Ovary (tissue), 9 donors: ENCODE results near the gene GPR137C. TPM values are rescaled to one million over a fixed set of nuclear protein-coding genes. Genes with fewer than 3 reads are reported as not detected.

Experiments used
- DNase-seq, 5 donors: peaks; one replicate each; pipeline ENCODE4 v3.0.0-alpha.2; 2019 to 2020
- H3K27ac ChIP-seq, 2 donors: fragments of 200-600 bp; one replicate each; pipeline versions ENCODE4 v1.5.1 to v1.8.0; 2019 to 2022
- H3K27me3 ChIP-seq: fragments of 200-600 bp; one replicate; pipeline ENCODE4 v1.8.0; 2022
- H3K36me3 ChIP-seq: fragments of 200-600 bp; sonication (generic); one replicate; pipeline ENCODE4 v1.5.1; 2019
- H3K4me1 ChIP-seq: one replicate; pipeline ENCODE4 v1.8.1; 2013; ENCODE audit warnings: mild to moderate bottlenecking, moderate library complexity; ENCODE audit not compliant: insufficient read depth
- H3K4me3 ChIP-seq: fragments of 200-600 bp; sonication (generic); one replicate; pipeline ENCODE4 v1.5.1; 2017
- H3K9me3 ChIP-seq, 2 donors: fragments of 200-600 bp in 1 of 2; sonication (generic) in 1 of 2; one replicate each; pipeline versions ENCODE4 v1.5.1 to v1.8.1; 2013 to 2019; ENCODE audit warnings: mild to moderate bottlenecking in 1 of 2, moderate library complexity in 1 of 2
- EP300 ChIP-seq: sonication (generic); formaldehyde crosslinking; IDR thresholded peaks from one replicate; pipeline ENCODE4 v1.6.1; 2017; ENCODE audit warnings: antibody characterized with exemption
- POLR2A ChIP-seq: fragments of 450-650 bp; IDR thresholded peaks from one replicate; pipeline ENCODE4 v1.6.1; 2017; ENCODE audit warnings: antibody characterized with exemption, mild to moderate bottlenecking, moderate library complexity
- WGBS, 3 donors: extraction: QIAGEN DNeasy Blood & Tissue Kit in 1 of 3; methylation state at CpG; one replicate each; pipeline versions ENCODE4 v1.1.5 to v1.1.7; 2013 to 2017; 5-methylcytosine and 5-hydroxymethylcytosine counted together
- intact Hi-C, 4 donors: fragments of 100-400 bp; cut with DNase I; formaldehyde crosslinking; loops; one replicate each; pipeline versions ENCODE4 v1.11.0 to v1.15.1; 2022 to 2023
- polyA plus RNA-seq, 2 donors: library from polyadenylated mRNA; stranded (reverse); fragments of 200-250 nt in 1 of 2; fragments of 350-450 nt in 1 of 2; fragmentation: Illumina TruSeq in 1 of 2; extraction: RNeasy Lipid Tissue Mini Kit (QIAGEN cat#74804) in 1 of 2; gene quantifications; one replicate each; pipeline ENCODE4 v1.2.3, GENCODE V29; 2013 to 2014
- total RNA-seq, 7 donors: library from RNA; depleted of rRNA in 2 of 7; stranded (reverse); fragments of >200 nt in 2 of 7; fragmentation: NEBNext Ultra II Directional in 3 of 7; extraction: Animal tissue kit (Norgen Biotek cat#: 25700) in 3 of 7; gene quantifications; one replicate each; pipeline versions ENCODE4 v1.1.0 to v1.2.4, GENCODE V29; 2016 to 2023
- TF ChIP-seq, protein P1 (sequence below), 3 donors: fragments of 450-650 bp in 2 of 3; fragments of 200-600 bp in 1 of 3; IDR thresholded peaks; one replicate each; pipeline versions ENCODE4 v1.5.1 to v1.8.0; 2016 to 2022; ENCODE audit warnings: antibody characterized with exemption in 3 of 3, mild to moderate bottlenecking in 1 of 3
- donor health status: DM: no; HTN: no; CAD: no; lungs with moderate emphysema.
- donor health status: DM: no; HTN: no; CAD: no.
- donor health status: Bipolar disorder and iron deficiency.
- donor health status: DM: yes; HTN: yes; CAD: no.
- donor health status: DM: no; HTN: no; CAD: no.
- donor health status: DM: yes; HTN: yes; CAD: no.

Gene GPR137C
- total and polyA plus RNA-seq, 9 donors = 0.43 to 1.0 (median 0.50) TPM

DNA sequence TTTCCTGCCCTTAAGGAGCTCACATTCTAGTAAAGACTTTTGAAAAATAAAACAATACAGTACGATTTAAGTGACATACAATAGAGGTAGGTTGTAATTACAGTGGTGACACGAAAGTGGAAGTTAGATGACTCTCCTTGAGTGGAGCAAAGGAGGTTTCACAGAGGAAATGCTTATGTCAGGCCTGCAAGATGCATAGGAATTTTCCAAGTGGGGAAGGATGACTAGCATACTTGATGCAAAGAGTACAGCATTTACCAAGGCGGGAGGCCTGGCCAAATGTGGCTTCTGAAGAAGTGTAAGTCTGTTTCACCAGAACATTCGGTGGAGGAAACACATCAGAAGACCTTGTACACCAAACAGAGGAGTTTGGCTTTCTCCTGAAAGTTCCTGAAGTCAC, 87.5 kb downstream of the GPR137C start:
- no peaks in the 10 kb centered on the region for H3K36me3 ChIP-seq
- no peaks in the 10 kb centered on the region for H3K4me1 ChIP-seq
- no peaks in the 10 kb centered on the region for H3K9me3 ChIP-seq
- no peak overlapping the region for H3K27ac ChIP-seq
- no peaks in the 10 kb centered on the region for H3K27me3 ChIP-seq
- no peak for DNase-seq
- TF ChIP-seq POLR2A (no peak), EP300 (no peak)
- TF ChIP-seq, protein P1, sequence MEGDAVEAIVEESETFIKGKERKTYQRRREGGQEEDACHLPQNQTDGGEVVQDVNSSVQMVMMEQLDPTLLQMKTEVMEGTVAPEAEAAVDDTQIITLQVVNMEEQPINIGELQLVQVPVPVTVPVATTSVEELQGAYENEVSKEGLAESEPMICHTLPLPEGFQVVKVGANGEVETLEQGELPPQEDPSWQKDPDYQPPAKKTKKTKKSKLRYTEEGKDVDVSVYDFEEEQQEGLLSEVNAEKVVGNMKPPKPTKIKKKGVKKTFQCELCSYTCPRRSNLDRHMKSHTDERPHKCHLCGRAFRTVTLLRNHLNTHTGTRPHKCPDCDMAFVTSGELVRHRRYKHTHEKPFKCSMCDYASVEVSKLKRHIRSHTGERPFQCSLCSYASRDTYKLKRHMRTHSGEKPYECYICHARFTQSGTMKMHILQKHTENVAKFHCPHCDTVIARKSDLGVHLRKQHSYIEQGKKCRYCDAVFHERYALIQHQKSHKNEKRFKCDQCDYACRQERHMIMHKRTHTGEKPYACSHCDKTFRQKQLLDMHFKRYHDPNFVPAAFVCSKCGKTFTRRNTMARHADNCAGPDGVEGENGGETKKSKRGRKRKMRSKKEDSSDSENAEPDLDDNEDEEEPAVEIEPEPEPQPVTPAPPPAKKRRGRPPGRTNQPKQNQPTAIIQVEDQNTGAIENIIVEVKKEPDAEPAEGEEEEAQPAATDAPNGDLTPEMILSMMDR (IDR thresholded peaks at IDR 0.05) = no peak
- H3K4me3 ChIP-seq = no peak overlapping the region
- intact Hi-C loops = no loop called here
- WGBS, 3 donors = 96 to 98% (median 96%) methylated on average over 4 of the region's 4 CpGs

DNA sequence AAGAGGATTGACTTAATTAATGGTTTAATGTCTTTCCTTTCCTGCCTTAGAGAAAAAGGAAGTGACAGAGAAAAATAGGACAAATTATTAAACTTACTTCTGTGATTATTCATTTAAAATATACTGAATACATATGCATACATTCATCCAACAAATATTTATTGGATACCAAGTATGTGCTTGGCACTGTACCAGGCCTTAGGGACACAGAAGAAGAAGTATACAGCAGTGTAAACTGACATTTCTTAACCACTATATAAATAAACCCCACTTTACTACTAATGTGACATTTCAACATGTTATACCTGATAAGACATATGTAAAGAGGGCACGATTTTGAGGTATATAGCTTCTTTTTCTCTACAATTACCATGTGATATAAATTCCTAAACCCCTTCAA, 89.1 kb downstream of the GPR137C start:
- no peak overlapping the region for H3K4me3 ChIP-seq
- intact Hi-C loops = no loop called here
- TF ChIP-seq, protein P1 (IDR thresholded peaks at IDR 0.05) = no peak
- TF ChIP-seq POLR2A (no peak), EP300 (no peak)
- H3K27ac ChIP-seq = no peak overlapping the region
- DNase-seq = no peak
- no peaks in the 10 kb centered on the region for H3K36me3 ChIP-seq
- H3K4me1 ChIP-seq = no peaks in the 10 kb centered on the region
- WGBS, 3 donors = 93 to 98% (median 96%) methylated on average over 1 of the region's 1 CpG
- H3K27me3 ChIP-seq = no peaks in the 10 kb centered on the region
- no peaks in the 10 kb centered on the region for H3K9me3 ChIP-seq

DNA sequence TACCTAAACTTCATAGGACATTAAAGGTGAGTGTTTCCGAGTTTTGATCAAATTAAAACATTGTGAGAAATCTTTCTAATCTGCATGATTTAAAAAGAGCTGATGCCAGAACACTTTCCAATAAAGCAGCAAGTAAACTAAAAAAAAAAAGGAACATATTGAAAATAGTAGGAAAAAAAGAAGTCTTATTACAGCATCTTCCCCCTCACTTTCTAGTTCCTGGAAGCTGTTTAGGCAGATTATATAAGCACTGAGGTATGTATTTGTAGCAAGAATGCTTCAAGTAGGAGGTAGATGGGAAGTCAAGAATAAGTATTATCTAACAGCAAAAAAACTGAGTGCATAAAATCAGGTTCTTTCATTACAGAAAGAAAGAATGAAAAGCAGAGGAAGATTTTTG, 96.9 kb downstream of the GPR137C start:
- no peaks in the 10 kb centered on the region for H3K27me3 ChIP-seq
- H3K4me3 ChIP-seq = no peak overlapping the region
- no peak overlapping the region for H3K27ac ChIP-seq
- DNase-seq = no peak
- intact Hi-C loops = no loop called here
- no peaks in the 10 kb centered on the region for H3K9me3 ChIP-seq
- no peaks in the 10 kb centered on the region for H3K4me1 ChIP-seq
- no peak for TF ChIP-seq POLR2A
- TF ChIP-seq, protein P1 (IDR thresholded peaks at IDR 0.05) = no peak
- no peaks in the 10 kb centered on the region for H3K36me3 ChIP-seq
- 95 to 96% (median 96%) methylated on average over 1 of the region's 1 CpG for whole genome bisulfite sequencing, 3 donors

DNA sequence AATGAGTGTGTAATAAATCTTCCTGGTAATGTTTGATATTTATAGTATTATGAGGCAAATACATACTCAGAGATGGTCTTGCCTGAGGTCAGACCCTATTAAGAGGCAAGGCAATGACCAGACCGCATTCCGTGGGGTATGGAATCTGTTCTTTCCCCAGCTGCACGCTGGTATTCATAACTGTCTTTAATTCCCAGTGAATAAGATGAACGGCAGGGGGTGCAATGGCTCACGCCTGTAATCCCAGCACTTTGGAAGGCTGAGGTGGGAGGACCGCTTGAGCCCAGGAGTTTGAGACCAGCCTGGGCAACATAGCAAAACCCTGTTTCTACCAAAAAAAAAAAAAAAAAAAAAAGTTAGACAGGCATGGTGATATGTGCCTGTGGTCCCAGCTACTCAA, 98.1 kb downstream of the GPR137C start:
- Histone ChIP-seq H3K27ac (no peak overlapping the region), H3K9me3 (no peaks in the 10 kb centered on the region), H3K27me3 (no peaks in the 10 kb centered on the region), H3K36me3 (no peaks in the 10 kb centered on the region), H3K4me1 (no peaks in the 10 kb centered on the region), H3K4me3 (no peak overlapping the region)
- WGBS, 3 donors = 85 to 91% (median 88%) methylated on average over 6 of the region's 6 CpGs
- TF ChIP-seq POLR2A = no peak
- TF ChIP-seq, protein P1 (IDR thresholded peaks at IDR 0.05) = no peak
- DNase-seq = no peak
- intact Hi-C loops = no loop called here

DNA sequence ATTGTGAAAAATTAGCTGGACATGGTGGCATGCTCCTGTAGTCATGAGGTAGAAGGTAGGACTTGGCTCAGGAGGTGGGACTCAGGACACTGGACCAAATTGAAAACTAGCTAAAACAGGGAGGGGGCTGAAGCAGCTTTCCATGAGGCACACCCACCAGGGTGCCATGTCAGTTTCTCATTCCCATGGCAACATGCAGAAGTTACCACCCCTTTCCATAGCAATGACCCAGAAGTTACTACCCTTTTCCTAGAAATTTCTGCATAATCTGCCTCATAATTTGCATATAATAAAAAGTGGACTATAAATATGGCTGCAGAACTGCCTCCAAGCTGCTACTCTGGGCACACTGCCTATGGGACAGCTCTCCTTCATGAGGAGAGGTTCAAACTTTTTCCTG, 104.3 kb downstream of the GPR137C start:
- H3K4me3 ChIP-seq = no peak overlapping the region
- H3K9me3 ChIP-seq = no peaks in the 10 kb centered on the region
- H3K4me1 ChIP-seq = no peaks in the 10 kb centered on the region
- no peaks in the 10 kb centered on the region for H3K36me3 ChIP-seq
- TF ChIP-seq, protein P1 (IDR thresholded peaks at IDR 0.05) = no peak
- no peak for TF ChIP-seq POLR2A
- no peak for TF ChIP-seq EP300
- H3K27ac ChIP-seq = no peak overlapping the region
- H3K27me3 ChIP-seq = no peaks in the 10 kb centered on the region
- no peak for DNase-seq
- intact Hi-C loops = no loop called here
